DMS53 treated with DMSO at 0.1 percent for 48 hours (cell line): Measurements from ENCODE around the gene NKAIN4.

Source experiments
- DNase-seq: peaks from one replicate; lab custom pipeline; 2025; ENCODE audit not compliant: unreplicated experiment; lab: John Stamatoyannopoulos, UW

NKAIN4 gene

GRCh38 chr20:63254232-63254605, at the start of gene NKAIN4:
TSS of gene NKAIN4 (minus strand) at chr20:63254463. CDS start at chr20:63254450, 13 bp downstream.
- no peak for DNase-seq

- DNase-seq: no peak
These were observed 48.9 kb upstream of the NKAIN4 start for GRCh38 chr20:63303095-63303666.

GRCh38 chr20:63301671-63302070, 47.4 kb upstream of the NKAIN4 start:
- no peak for DNase-seq

GRCh38 chr20:63298731-63299312, 44.6 kb upstream of the NKAIN4 start:
- DNase-seq: no peak

DNA sequence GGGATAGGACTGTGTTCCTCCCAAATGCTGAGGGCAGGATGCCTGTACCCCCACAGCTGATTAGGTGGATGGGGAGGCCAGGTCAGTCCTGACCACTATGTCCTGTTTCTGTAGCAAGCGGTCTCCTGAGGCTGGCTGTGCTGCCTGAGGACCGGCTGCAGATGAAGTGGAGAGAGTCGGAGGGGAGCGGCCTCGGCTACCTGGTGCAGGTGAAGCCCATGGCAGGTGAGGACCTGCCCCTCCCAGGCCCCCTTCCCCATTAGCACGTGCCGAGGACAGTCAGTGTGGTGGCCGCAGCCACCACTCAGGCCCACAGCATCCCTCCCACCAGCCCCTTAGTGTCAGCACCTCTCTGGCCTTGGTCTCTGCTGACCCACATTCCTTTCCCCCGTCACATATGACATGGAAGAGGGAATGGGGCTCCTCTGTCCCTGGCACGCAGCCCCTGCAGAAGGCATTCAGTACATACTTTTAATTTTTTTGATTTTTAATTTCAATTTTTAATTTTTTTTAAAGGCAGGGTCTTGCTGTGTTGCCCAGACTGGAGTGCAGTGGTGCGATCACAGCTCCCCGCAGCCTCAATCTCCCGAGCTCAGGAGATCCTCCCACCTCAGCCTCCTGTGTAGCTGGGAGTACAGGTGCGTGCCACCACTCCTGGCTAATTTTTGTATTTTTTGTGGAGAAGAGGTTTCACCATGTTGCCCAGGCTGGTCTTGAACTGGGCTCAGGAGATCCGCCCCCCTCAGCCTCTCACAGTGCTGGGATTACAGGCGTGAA, 43.7 kb upstream of the NKAIN4 start:
- no peak for DNase-seq

DNA sequence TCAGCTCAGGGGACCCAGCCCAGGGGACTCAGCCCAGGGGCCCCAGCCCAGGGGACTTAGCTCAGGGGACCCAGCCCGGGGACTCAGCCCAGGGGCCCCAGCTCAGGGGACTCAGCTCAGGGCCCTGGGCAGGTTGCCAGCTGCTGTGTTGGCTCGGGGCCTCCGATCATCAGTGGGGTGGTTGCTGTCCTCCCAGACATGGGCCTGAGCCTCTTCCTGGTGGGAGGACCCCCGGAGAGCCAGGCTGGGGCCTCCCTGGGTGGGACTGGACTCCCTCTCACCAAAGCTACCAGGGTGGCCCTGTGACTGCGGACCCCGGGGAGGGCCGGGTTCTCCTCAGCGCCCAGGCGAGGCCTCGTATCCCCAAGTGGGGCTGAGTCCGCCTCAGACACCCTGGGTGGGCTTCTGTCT, 43.1 kb upstream of the NKAIN4 start:
- no peak for DNase-seq

GRCh38 chr20:63296531-63297299, 42.5 kb upstream of the NKAIN4 start:
- DNase-seq: no peak

DNA sequence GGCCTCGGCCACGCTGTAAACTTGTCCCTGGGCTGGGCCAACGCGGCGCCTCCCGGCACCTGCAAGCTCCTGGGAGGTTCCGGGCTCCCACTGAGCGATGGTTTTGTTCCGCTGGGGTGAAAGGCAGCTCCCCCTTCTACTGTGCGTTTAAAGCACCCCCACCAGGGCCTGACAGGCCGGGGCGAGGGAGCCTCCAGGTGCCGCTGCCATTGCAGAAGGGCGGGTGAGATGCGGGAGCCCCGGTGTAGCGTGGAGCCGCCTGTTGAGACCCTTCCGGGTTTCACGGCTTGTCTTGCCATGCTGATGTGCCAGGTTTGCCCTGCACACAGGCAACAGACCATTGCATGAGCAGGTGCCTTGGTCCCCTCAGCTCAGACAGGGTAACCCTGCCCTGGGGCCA, 41.6 kb upstream of the NKAIN4 start:
- DNase-seq: no peak

DNA sequence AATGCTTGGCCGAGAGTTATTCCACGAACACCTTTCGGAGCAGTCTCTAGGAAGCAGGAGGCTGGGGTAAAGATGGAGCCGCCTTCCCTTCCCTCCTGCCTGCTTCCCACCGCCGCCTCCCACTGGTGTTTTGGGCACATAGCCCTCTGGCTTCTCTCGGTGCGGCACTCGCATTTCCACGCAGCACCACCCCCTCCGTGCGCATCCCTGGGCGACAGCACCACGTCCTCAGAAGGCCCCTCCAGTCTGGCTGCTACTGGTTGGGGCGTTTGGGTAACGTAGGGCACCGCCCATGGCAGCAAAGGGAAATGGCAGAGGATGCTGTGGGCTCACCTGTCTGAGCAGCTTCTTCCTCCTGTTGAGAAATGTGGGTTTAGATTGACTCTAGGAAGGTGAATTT, 41.2 kb upstream of the NKAIN4 start:
- no peak for DNase-seq

DNA sequence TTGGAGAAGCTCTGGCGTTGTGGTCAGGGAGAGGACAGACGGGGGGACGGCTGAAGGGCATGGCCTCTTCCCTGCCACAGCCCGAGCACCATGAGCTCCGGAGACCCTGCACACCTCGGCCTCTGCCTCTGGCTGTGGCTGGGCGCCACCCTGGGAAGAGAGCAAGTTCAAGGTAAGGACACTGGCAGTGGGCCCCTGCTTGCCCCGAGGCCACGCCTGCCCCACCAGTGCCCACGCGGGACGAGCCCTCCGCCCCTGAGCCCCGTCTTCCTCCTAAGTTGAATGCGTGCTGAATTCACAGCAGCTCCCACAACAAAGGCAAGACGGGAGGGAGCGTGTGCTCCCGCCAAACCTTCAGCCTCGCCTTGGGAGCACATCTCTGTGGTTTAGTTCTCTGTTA, 40.8 kb upstream of the NKAIN4 start:
- no peak for DNase-seq

DNA sequence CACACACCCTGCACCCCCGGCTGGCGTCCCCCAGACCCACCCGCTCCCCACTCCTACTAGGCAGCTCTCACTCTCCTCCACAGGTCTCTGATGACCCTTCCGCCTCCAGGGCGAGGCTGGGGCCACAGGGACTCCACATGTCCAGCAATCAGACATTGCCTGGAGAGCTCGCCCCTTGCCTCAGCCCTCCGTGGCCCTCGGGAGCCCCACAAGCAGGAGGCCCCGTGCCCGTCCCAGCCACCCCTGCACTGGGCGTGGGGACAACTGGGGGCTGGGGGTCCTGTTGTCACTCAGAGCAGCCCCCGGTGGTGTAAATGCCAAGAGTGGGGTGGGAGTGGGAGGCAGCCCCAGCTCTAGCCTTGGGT, 40.3 kb upstream of the NKAIN4 start:
- no peak for DNase-seq

GRCh38 chr20:63293871-63294535, 39.7 kb upstream of the NKAIN4 start:
- no peak for DNase-seq

DNA sequence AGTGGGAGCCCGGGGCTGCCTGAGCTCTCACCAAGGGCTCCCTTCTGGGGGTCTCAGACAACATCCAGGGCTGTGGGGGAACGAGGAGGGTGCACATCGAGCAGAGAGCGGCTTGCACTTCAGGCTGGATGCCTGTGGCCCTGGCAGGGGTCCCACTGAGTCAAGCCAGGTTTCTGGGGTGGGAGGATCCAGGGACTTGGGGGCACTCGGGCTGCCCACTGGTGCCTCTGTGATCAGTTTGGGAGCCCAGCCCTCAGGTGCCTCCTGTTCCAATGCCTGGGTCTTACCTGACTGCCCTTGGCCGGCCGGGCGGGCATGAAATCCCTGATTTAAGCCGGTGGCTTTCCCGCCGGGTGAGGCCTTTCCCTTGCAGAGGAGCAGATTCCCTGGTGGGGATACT, 39.2 kb upstream of the NKAIN4 start:
- DNase-seq: no peak

- no peak for DNase-seq
These were observed 38.6 kb upstream of the NKAIN4 start, which contains the start of gene COL20A1 for GRCh38 chr20:63292904-63293303. TSS of gene COL20A1 (plus strand) at chr20:63293186. CDS start at chr20:63295108, 1,922 bp downstream.

DNA sequence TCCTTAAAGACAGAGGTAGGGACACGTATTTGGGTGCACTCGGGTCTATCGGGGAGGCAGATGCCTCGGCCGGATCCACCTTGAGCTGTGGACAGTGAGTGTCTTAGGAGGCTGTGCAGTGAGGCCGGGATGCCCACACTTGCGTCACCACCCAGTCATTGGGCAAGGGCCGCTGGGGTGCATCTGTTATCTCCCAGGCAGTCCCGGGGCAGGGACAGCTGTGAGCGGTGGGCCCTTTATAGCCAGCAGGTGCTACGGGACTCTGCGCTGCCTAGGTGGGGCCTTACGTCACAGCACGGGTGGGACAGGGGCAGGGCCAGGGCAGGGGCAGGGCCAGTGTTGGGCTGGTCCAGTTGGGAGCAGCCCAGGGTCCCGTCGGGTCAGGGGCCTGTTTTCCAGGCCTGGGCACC, 38.0 kb upstream of the NKAIN4 start:
- DNase-seq: no peak

DNA sequence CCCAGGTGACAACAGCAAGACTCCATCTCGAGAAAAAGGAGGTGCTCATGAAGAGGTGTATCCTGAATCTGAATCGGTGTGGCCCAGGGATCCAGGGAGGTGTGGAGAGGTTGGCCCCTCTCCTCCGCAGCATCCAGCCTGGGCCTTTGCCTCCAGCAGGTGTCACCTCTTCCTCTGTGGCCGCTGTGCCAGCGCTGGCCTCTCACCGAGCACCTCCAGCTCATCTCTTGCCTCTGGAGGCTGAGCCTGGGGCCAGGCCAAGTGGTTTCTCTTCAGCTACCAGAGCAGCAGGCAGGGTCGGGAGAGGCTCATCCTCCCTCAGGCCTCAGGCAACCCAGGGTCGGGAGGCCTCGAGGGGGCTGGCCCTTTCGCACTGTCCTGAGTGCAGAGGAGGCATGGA, 37.5 kb upstream of the NKAIN4 start:
- no peak for DNase-seq

GRCh38 chr20:63290677-63291472, 36.6 kb upstream of the NKAIN4 start:
- no peak for DNase-seq

- no peak for DNase-seq
These were observed 35.9 kb upstream of the NKAIN4 start for GRCh38 chr20:63290136-63290676.

GRCh38 chr20:63289311-63290135, 35.3 kb upstream of the NKAIN4 start:
- no peak for DNase-seq
